Mucosa of descending colon (tissue), 3 donors: ENCODE data around the gene NCR3LG1. TPM values are rescaled to one million over a fixed set of nuclear protein-coding genes. Genes with fewer than 3 reads are reported as not detected.
A peak's percentile ranks its signal among the peaks of the same experiment; 100 is the strongest.
"Not testable (repeated sequence)": the region's sequence is repeated elsewhere in the genome, so short reads cannot be mapped to it uniquely, and the experiment has no call there.

Experiments used
- ATAC-seq: fragments of 200-7000 bp; cut with Tn5 transposase; one replicate; pipeline ENCODE4 v1.9.1; 2020; ENCODE audit warnings: mild to moderate bottlenecking, moderate library complexity
- DNase-seq, 3 donors: peaks; one replicate each; pipeline ENCODE4 v3.0.0-alpha.2; 2020
- H3K36me3 ChIP-seq: fragments of 200-600 bp; one replicate; pipeline ENCODE4 v1.8.0; 2021; ENCODE audit warnings: low read depth, mild to moderate bottlenecking
- H3K4me1 ChIP-seq: fragments of 200-600 bp; one replicate; pipeline ENCODE4 v1.8.0; 2021; ENCODE audit warnings: low read depth, mild to moderate bottlenecking
- H3K4me3 ChIP-seq: fragments of 200-600 bp; one replicate; pipeline ENCODE4 v1.8.0; 2021; ENCODE audit warnings: mild to moderate bottlenecking
- H3K9me3 ChIP-seq: fragments of 200-600 bp; one replicate; pipeline ENCODE4 v1.8.0; 2021; ENCODE audit warnings: mild to moderate bottlenecking
- CTCF ChIP-seq: fragments of 200-600 bp; IDR thresholded peaks from one replicate; pipeline ENCODE4 v1.8.0; 2022; ENCODE audit warnings: antibody characterized with exemption, mild to moderate bottlenecking
- intact Hi-C, 2 donors: fragments of 100-400 bp; cut with DNase I in 1 of 2; cut with micrococcal nuclease in 1 of 2; formaldehyde crosslinking; loops; one replicate each; pipeline versions ENCODE4 v1.11.0 to v1.11.1; 2022; cut with DNase I, micrococcal nuclease
- total RNA-seq, 3 donors: library from RNA; stranded (reverse); fragmentation: NEBNext Ultra II Directional in 2 of 3; extraction: Animal tissue kit (Norgen Biotek cat#: 25700) in 2 of 3; gene quantifications; one replicate each; pipeline versions ENCODE4 v1.2.1 to v1.2.4, GENCODE V29; 2021 to 2023
- donor health status: DM: no; HTN: no; CAD: no; lungs with moderate emphysema.
- donor health status: DM: no; HTN: no; CAD: no.
- donor health status: DM: no; HTN: yes; CAD: no.

Gene NCR3LG1
- total RNA-seq, 3 donors from 2014 or later: 6.0 to 16.7 (median 10.7) TPM

- Histone ChIP-seq H3K4me3 (no peak overlapping the region), H3K4me1 (no peaks in the 10 kb centered on the region), H3K9me3 (no peaks in the 10 kb centered on the region), H3K36me3 (no peaks in the 10 kb centered on the region)
- DNase-seq (peak; percentile 66 to 75 (median 73)), ATAC-seq (peak; percentile 99)
- TF ChIP-seq CTCF: no peak
- intact Hi-C loops: no loop called here
Measured at GRCh38 chr11:17423533-17424310, 72.1 kb downstream of the NCR3LG1 start.

GRCh38 chr11:17426233-17426632 lies 74.6 kb downstream of the NCR3LG1 start:
- DNase-seq, intact Hi-C loops, ATAC-seq: not testable (repeated sequence)

More at GRCh38 chr11:17426233-17426632, 74.6 kb downstream of the NCR3LG1 start:
- H3K36me3 ChIP-seq, H3K9me3 ChIP-seq, H3K4me1 ChIP-seq, H3K4me3 ChIP-seq: not testable (repeated sequence)

Other genes starting within 250 kb of the NCR3LG1 start
- gene PIK3C2A, start 143.8 kb upstream of the NCR3LG1 start, total RNA-seq: 10 to 100 TPM; 48.5 to 75.7 (median 49.3) TPM
- 10 to 100 TPM; 22.4 to 75.4 (median 49.9) TPM for gene NUCB2, start 75.1 kb upstream of the NCR3LG1 start, total RNA-seq
- 1 to 10 TPM; 1.2 to 3.9 (median 1.6) TPM for gene KCNJ11, start 36.9 kb downstream of the NCR3LG1 start, total RNA-seq
- 1 to 10 TPM; 2.2 to 4.1 (median 3.3) TPM for gene ABCC8, start 125.0 kb downstream of the NCR3LG1 start, total RNA-seq
- gene USH1C, start 192.6 kb downstream of the NCR3LG1 start, total RNA-seq: 100 to 1,000 TPM in 2 of 3 donors, 10 to 100 TPM in 1; 81.7 to 229 (median 141) TPM
- gene OTOG, start 195.5 kb downstream of the NCR3LG1 start, total RNA-seq: under 1 TPM in 1 of 3 donors, not detected in 2; 0.06 TPM